Endodermal cell (in vitro differentiated cells): ENCODE data around the gene CHML. TPM values are rescaled to one million over a fixed set of nuclear protein-coding genes. Genes with fewer than 3 reads are reported as not detected.

Experiments used
- DNase-seq: peaks from one replicate; pipeline ENCODE4 v3.0.0-alpha.2; 2017
- H3K27ac ChIP-seq: 2 replicates; pipeline ENCODE4 v1.5.1; 2013; ENCODE audit warnings: mild to moderate bottlenecking, low read depth, low read length, moderate library complexity
- H3K27me3 ChIP-seq: 2 replicates; pipeline ENCODE4 v1.6.1; 2013; ENCODE audit warnings: mild to moderate bottlenecking, low read length, moderate library complexity; ENCODE audit not compliant: insufficient read depth, control insufficient read depth, poor library complexity, severe bottlenecking
- H3K36me3 ChIP-seq: 2 replicates; pipeline ENCODE4 v1.7.0; 2013; ENCODE audit warnings: mild to moderate bottlenecking, low read length, moderate library complexity; ENCODE audit not compliant: control insufficient read depth, insufficient read depth
- H3K4me1 ChIP-seq: one replicate; pipeline ENCODE4 v1.7.0; 2013; ENCODE audit warnings: low read length; ENCODE audit not compliant: control insufficient read depth, insufficient read depth
- H3K4me3 ChIP-seq: 2 replicates; pipeline ENCODE4 v1.5.1; 2013; ENCODE audit warnings: mild to moderate bottlenecking, low read length, moderate library complexity
- H3K9ac ChIP-seq: 2 replicates; pipeline ENCODE4 v1.6.1; 2013; ENCODE audit warnings: mild to moderate bottlenecking, low read length, moderate library complexity; ENCODE audit not compliant: poor library complexity, severe bottlenecking; ENCODE audit errors: extremely low read depth
- H3K9me3 ChIP-seq: 2 replicates; pipeline ENCODE4 v1.6.1; 2013; ENCODE audit warnings: mild to moderate bottlenecking, low read length, moderate library complexity; ENCODE audit not compliant: control insufficient read depth
- H3K27ac Mint-ChIP-seq: 2 replicates; pipeline ENCODE4 v1.8.0; 2020; ENCODE audit warnings: mixed read lengths
- H3K27me3 Mint-ChIP-seq: 2 replicates; pipeline ENCODE4 v1.8.0; 2021; ENCODE audit warnings: mild to moderate bottlenecking, mixed read lengths; ENCODE audit not compliant: insufficient read depth
- H3K36me3 Mint-ChIP-seq: 2 replicates; pipeline ENCODE4 v1.8.0; 2020; ENCODE audit warnings: low read depth, mixed read lengths
- H3K4me1 Mint-ChIP-seq: 2 replicates; pipeline ENCODE4 v1.8.0; 2020; ENCODE audit warnings: mixed read lengths
- H3K4me3 Mint-ChIP-seq: 2 replicates; pipeline ENCODE4 v1.8.0; 2020; ENCODE audit warnings: mild to moderate bottlenecking, moderate library complexity, mixed read lengths
- H3K9me3 Mint-ChIP-seq: 2 replicates; pipeline ENCODE4 v1.8.0; 2020; ENCODE audit warnings: mild to moderate bottlenecking, mixed read lengths
- WGBS, 2 experiments: methylation state at CpG; one replicate each; pipeline versions ENCODE4 v1.1.5 to v1.1.7; 2013; ENCODE audit warnings: missing lambda C conversion rate in 2 of 2, mixed read lengths in 1 of 2; ENCODE audit not compliant: insufficient coverage in 1 of 2, insufficient read length in 1 of 2; 5-methylcytosine and 5-hydroxymethylcytosine counted together
- total RNA-seq, 2 donors: library from RNA; stranded (reverse); fragmentation: NEBNext Ultra II Directional in 1 of 2; extraction: Animal tissue kit (Norgen Biotek cat#: 25700) in 1 of 2; gene quantifications; 2 replicates in 1 of 2; 3 replicates in 1 of 2; pipeline ENCODE4 v1.2.1, GENCODE V29; 2021
- TF ChIP-seq, protein P1 (sequence below): fragments of 200-600 bp; sonication (generic); conservative IDR thresholded peaks from 2 replicates; pipeline ENCODE4 v1.5.0; 2021; ENCODE audit warnings: antibody characterized with exemption, mild to moderate bottlenecking

The CHML gene
- total RNA-seq, 2 donors from 2014 or later, result 16.4 to 28.5 TPM

DNA sequence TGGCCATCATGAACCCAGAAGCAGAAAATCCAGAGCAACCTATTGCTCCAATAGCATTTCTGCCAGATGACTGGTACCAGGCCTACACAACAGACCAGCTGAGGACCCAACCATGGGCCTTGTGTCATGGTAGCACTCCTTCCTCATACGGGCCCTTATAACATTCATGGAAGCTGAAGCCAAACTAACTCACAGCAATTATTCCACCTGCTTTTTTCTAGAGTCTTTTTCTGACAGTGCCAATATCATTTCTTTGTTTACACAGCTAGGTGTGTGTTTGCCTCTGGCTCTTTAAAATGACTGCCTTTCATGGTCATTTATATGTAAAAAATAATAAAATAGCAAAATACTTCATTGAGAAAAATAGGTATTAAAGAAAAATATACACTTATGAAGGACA is 8.0 kb upstream of the CHML start:
- H3K9me3 Mint-ChIP-seq, result peaks cover 4% of the 10 kb centered on the region
- H3K27ac Mint-ChIP-seq, result no peak overlapping the region
- peaks cover 5% of the 10 kb centered on the region for H3K9me3 ChIP-seq
- H3K4me3 ChIP-seq, result no peak overlapping the region
- no peaks in the 10 kb centered on the region for H3K36me3 ChIP-seq
- peaks cover 22% of the 10 kb centered on the region for H3K27me3 ChIP-seq
- TF ChIP-seq, protein P1, sequence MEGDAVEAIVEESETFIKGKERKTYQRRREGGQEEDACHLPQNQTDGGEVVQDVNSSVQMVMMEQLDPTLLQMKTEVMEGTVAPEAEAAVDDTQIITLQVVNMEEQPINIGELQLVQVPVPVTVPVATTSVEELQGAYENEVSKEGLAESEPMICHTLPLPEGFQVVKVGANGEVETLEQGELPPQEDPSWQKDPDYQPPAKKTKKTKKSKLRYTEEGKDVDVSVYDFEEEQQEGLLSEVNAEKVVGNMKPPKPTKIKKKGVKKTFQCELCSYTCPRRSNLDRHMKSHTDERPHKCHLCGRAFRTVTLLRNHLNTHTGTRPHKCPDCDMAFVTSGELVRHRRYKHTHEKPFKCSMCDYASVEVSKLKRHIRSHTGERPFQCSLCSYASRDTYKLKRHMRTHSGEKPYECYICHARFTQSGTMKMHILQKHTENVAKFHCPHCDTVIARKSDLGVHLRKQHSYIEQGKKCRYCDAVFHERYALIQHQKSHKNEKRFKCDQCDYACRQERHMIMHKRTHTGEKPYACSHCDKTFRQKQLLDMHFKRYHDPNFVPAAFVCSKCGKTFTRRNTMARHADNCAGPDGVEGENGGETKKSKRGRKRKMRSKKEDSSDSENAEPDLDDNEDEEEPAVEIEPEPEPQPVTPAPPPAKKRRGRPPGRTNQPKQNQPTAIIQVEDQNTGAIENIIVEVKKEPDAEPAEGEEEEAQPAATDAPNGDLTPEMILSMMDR, result no peak
- H3K36me3 Mint-ChIP-seq, result no peaks in the 10 kb centered on the region
- H3K27me3 Mint-ChIP-seq, result peaks cover 12% of the 10 kb centered on the region
- no peak overlapping the region for H3K4me3 Mint-ChIP-seq
- no peak overlapping the region for H3K27ac ChIP-seq
- no peaks in the 10 kb centered on the region for H3K4me1 ChIP-seq
- no peak overlapping the region for H3K9ac ChIP-seq
- 94% methylated on average over 1 of the region's 1 CpG; no CpG with 5 or more reads in 1 of the 2 experiments for WGBS, 2 experiments
- DNase-seq, result no peak
- H3K4me1 Mint-ChIP-seq, result no peaks in the 10 kb centered on the region

DNA sequence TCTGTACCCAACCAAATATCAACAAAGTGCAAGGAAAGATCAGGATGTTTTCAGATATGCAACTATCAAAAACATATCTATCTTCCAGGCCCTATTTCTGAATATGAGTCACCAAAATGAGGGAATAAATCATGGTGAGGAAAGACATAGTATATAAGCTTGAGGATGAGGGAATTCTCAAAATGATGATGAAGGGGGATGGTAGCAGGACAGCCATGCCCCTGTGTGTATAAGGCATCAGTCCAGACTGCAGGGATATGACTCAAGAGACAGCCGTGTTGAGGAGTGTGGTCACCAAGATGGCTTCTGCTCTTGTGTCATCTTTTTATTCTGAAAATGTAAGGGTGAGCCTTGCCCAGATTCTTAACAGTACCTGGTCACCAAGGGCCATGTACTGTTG is 7.5 kb upstream of the CHML start:
- H3K27ac ChIP-seq, result no peak overlapping the region
- no peak overlapping the region for H3K9ac ChIP-seq
- H3K4me3 Mint-ChIP-seq, result no peak overlapping the region
- H3K4me1 Mint-ChIP-seq, result no peaks in the 10 kb centered on the region
- H3K36me3 Mint-ChIP-seq, result no peaks in the 10 kb centered on the region
- H3K36me3 ChIP-seq, result no peaks in the 10 kb centered on the region
- no peaks in the 10 kb centered on the region for H3K4me1 ChIP-seq
- no peak for DNase-seq
- H3K27ac Mint-ChIP-seq, result no peak overlapping the region
- TF ChIP-seq, protein P1, result no peak
- 90% methylated on average over 1 of the region's 1 CpG; no CpG with 5 or more reads in 1 of the 2 experiments for WGBS, 2 experiments
- H3K27me3 Mint-ChIP-seq, result peaks cover 9% of the 10 kb centered on the region
- H3K9me3 Mint-ChIP-seq, result peaks cover 6% of the 10 kb centered on the region
- H3K4me3 ChIP-seq, result no peak overlapping the region
- H3K27me3 ChIP-seq, result peaks cover 22% of the 10 kb centered on the region
- H3K9me3 ChIP-seq, result peaks cover 6% of the 10 kb centered on the region

DNA sequence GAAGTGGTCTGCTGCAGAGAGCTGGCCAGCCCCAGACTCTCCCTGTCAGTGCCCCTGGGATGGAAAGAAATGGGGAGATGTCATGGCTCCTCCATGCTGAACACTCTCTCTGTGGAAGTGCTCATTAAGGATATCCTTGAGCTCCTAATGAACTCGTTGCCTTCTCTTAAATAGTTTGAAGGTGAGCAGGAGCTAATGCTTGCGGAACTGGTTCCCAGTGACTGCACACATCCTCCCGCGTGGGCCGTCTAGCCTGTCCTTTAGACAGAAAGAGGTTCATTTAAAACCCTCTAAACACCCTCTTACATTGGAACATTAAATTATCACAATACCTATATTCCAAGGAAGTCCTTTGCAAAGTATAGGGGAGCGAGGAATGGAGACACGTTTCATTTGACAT is 6.0 kb upstream of the CHML start:
- Histone ChIP-seq H3K9ac (no peak overlapping the region), H3K9me3 (peaks cover 17% of the 10 kb centered on the region), H3K27me3 (peaks cover 20% of the 10 kb centered on the region), H3K27ac (no peak overlapping the region), H3K4me1 (no peaks in the 10 kb centered on the region), H3K4me3 (no peak overlapping the region), H3K36me3 (no peaks in the 10 kb centered on the region)
- TF ChIP-seq, protein P1, result no peak
- no peak for DNase-seq
- Mint-ChIP-seq H3K4me1 (no peaks in the 10 kb centered on the region), H3K36me3 (peaks cover 2% of the 10 kb centered on the region), H3K27ac (no peak overlapping the region), H3K27me3 (peaks cover 9% of the 10 kb centered on the region), H3K4me3 (no peak overlapping the region), H3K9me3 (peaks cover 20% of the 10 kb centered on the region)
- WGBS, 2 experiments, result 82 to 88% methylated on average over 3 to 7 of the region's 7 CpGs
